ENCODE data around the gene ZNF804B. TPM values are rescaled to one million over a fixed set of nuclear protein-coding genes. Genes with fewer than 3 reads are reported as not detected.
A peak's percentile ranks its signal among the peaks of the same experiment; 100 is the strongest.

ZNF804B gene
- total and polyA plus RNA-seq, 2 donors from 2014 or later, result 0.19 TPM; not detected in 1

DNA sequence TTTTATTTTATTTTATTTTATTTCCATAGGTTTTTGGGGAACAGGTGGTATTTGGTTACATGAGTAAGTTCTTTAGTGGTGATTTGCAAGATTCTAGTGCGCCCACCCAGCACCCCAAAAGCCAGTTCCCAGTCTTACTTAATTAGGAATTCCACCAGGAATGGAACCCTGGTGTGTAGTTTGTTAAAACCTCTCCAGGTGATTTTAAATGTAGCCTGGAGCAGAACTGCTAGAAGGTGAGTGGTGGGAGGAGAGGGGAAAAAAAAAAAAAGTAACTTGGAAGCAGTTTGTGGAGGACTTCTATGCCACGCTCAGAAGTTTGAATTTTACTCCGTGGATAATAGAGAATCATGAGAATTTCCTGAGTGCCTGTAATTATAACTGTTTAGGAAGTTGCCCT is 41.5 kb downstream of the ZNF804B start:
- no peak for FAIRE-seq
- intact Hi-C loops (cut with DNase I), result no loop called here

DNA sequence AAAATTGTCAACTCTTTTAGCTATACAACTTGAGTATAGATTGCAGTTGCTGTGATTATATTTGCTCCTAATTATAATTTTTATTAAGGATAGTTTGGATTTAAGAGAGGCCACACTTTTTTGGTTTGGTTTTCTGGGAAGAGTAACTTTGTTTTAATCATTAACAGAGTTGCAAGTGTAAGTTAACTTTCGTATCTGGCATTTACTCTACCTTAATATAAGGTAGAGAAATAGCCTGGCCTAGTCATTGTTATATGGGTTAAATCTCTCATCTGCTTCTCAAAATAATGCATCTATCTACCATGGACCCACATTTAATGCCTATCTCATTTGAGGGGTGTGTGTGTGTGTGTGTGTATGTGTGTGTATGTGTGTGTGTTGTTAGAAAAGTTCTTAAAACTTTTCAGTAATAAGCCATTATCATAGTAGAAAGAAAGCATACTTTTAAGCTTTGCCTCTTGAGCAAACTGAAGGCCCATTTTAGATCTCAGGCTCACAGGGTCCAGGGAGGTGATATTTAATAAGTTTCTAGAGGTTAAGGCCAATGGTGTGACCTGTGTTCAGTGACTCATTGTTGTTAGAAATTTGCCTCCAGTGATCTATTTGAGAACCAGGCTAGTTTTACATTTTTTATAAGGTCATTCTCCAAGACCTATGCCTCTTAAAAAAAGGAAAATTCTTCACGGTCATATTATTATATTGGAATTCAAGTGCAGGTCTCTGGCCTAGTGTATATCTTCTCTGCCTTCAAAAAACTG is 47.0 kb downstream of the ZNF804B start:
- no peaks in the 10 kb centered on the region for H3K4me1 ChIP-seq (ENCODE audit: control insufficient read depth in 2 of 3, insufficient read depth in 2 of 3, low read depth in 1 of 3, low read length in 3 of 3)
- intact Hi-C loops (cut with DNase I), result no loop called here
- H3K36me3 ChIP-seq (ENCODE audit: control insufficient read depth in 2 of 3, insufficient read depth in 3 of 3, low read length in 3 of 3), result no peaks in the 10 kb centered on the region
- H3K9ac ChIP-seq (ENCODE audit: low read length in 3 of 3), result no peak overlapping the region
- TF ChIP-seq CTCF (IDR thresholded peaks at IDR 0.05; ENCODE audit: borderline replicate concordance, extremely low read depth, insufficient read depth), result no peak
- DNase-seq (peak in 1 of 5 donors; percentile 6), FAIRE-seq (peak; percentile 17)
- no peaks in the 10 kb centered on the region for H3K9me3 ChIP-seq (ENCODE audit: control insufficient read depth in 2 of 3, insufficient read depth in 1 of 3, low read length in 3 of 3)
- peak overlapping the region in 1 of 3 donors; percentile 20 for H3K4me3 ChIP-seq (ENCODE audit: low read length in 3 of 3)
- H3K27ac ChIP-seq (ENCODE audit: low read depth in 2 of 2, low read length in 2 of 2), result peak overlapping the region in 1 of 2 donors; percentile 73
- no peaks in the 10 kb centered on the region for H3K27me3 ChIP-seq (ENCODE audit: control insufficient read depth, insufficient read depth, low read length)

More for the DNA sequence above, 41.5 kb downstream of the ZNF804B start:
- Histone ChIP-seq H3K27ac (ENCODE audit: low read depth in 2 of 2, low read length in 2 of 2) (no peak overlapping the region), H3K27me3 (ENCODE audit: control insufficient read depth, insufficient read depth, low read length) (no peaks in the 10 kb centered on the region), H3K4me3 (ENCODE audit: low read length in 3 of 3) (no peak overlapping the region), H3K4me1 (ENCODE audit: control insufficient read depth in 2 of 3, insufficient read depth in 2 of 3, low read depth in 1 of 3, low read length in 3 of 3) (no peaks in the 10 kb centered on the region), H3K9ac (ENCODE audit: low read length in 3 of 3) (no peak overlapping the region), H3K9me3 (ENCODE audit: control insufficient read depth in 2 of 3, insufficient read depth in 1 of 3, low read length in 3 of 3) (no peaks in the 10 kb centered on the region), H3K36me3 (ENCODE audit: control insufficient read depth in 2 of 3, insufficient read depth in 3 of 3, low read length in 3 of 3) (no peaks in the 10 kb centered on the region)
- no peak for TF ChIP-seq CTCF (IDR thresholded peaks at IDR 0.05; ENCODE audit: borderline replicate concordance, extremely low read depth, insufficient read depth)
- no peak for DNase-seq

DNA sequence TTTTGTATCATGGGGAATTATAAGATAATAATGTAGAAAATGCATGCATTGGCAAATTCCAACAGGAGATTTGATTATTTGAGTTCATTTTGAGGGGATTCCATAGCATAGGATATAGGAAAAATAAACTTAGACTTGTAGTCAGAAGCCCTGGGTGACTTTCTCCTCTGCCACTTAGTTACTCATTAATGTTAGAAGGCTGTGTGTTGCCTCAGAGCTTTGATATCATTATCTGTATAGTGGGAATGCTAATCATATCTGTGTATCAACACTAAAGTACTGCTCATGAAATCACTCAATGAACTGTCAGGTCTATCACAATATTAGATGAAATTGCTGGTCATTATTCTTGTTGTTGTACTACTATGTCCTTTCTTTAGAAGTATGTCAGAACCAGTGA is 59.1 kb downstream of the ZNF804B start:
- no peak overlapping the region for H3K4me3 ChIP-seq (ENCODE audit: low read length in 3 of 3)
- H3K27ac ChIP-seq (ENCODE audit: low read depth in 2 of 2, low read length in 2 of 2), result no peak overlapping the region
- no peaks in the 10 kb centered on the region for H3K27me3 ChIP-seq (ENCODE audit: control insufficient read depth, insufficient read depth, low read length)
- DNase-seq (no peak), FAIRE-seq (no peak)
- H3K9ac ChIP-seq (ENCODE audit: low read length in 3 of 3), result no peak overlapping the region
- H3K9me3 ChIP-seq (ENCODE audit: control insufficient read depth in 2 of 3, insufficient read depth in 1 of 3, low read length in 3 of 3), result no peaks in the 10 kb centered on the region
- intact Hi-C loops (cut with DNase I), result no loop called here
- H3K4me1 ChIP-seq (ENCODE audit: control insufficient read depth in 2 of 3, insufficient read depth in 2 of 3, low read depth in 1 of 3, low read length in 3 of 3), result no peaks in the 10 kb centered on the region
- no peak for TF ChIP-seq CTCF (IDR thresholded peaks at IDR 0.05; ENCODE audit: borderline replicate concordance, extremely low read depth, insufficient read depth)
- H3K36me3 ChIP-seq (ENCODE audit: control insufficient read depth in 2 of 3, insufficient read depth in 3 of 3, low read length in 3 of 3), result no peaks in the 10 kb centered on the region
